GM21723 (cell line): Measurements from ENCODE around the gene COL4A2.
A peak's percentile ranks its signal among the peaks of the same experiment; 100 is the strongest.
"Not testable (repeated sequence)": the region's sequence is repeated elsewhere in the genome, so short reads cannot be mapped to it uniquely, and the experiment has no call there.

Experiments used
- ATAC-seq: cut with Tn5 transposase; IDR thresholded peaks from one replicate; pipeline ENCODE4 v1.9.1; 2021; ENCODE audit warnings: mild to moderate bottlenecking, moderate library complexity; ENCODE audit not compliant: unreplicated experiment

COL4A2 gene

DNA sequence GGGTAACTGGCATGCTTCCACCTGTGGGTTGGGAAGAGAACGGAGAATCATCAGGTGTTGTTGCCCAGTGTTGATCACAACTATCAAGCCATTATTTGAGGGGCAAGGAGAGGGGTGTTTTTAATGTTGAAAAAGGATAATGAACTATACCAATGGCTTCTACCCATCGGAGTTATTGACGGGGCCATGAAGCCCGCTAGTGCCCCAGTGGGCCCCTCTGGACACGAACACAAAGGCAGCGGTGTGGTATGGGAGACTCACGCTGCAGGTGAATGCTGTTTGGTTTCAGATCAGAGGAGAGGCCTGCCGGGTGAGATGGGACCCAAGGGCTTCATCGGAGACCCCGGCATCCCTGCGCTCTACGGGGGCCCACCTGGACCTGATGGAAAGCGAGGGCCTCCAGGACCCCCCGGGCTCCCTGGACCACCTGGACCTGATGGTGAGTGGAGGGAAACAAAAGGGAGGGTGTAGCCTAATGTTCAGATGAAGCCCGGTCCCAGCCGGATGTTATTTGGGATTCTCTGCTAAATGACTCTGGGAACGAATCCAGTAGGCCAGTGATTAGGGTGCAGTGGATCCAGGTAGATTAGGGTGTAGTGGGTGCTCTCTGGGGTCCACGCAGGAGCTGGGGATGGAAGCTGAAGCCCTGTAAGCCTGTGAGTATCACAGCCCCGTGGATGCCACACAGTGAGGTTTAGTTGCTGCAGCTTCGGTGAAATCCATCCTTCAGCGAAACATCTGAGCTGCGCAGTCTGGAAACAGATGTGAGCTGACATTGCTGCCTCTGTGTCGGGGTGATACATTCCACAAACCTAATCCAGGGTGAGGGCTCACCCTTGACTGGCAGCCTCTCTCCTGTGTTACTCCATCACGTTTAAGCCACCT is 143.2 kb downstream of the COL4A2 start:
- no peak for ATAC-seq

DNA sequence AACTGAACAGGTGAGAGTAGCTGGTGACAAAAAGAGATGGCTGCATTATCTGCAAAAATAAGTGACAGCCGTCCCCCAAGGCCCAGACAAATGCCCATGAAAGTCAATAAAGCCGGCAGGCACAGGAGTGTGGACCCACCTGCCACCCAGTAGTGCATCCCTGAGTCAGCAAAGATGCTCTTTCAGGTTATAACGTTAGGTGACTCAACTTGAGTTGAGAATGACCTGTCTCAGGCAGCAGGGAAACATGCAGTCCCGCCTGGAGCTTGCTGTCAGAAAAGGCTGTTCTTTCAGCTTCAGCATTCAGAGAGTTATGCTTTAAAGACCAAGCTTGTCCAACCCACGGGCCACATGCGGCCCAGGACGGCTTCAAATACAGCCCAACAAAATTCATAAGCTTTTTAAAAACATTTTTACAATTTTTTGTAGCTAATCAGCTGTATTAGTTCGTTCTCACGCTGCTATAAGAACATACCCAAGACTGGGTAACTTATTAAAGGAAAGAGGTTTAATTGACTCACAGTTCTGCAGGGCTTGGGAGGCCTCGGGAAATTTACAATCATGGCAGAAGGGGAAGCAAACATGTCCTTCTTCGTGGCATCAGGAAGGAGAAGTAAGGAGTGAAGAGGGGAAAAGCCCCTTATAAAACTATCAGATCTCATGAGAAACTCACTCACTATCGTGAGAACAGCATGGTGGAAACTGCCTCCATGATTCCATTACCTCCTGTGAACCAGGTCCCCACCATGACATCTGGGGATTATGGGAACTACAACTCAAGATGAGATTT is 144.1 kb downstream of the COL4A2 start:
- no peak for ATAC-seq

DNA sequence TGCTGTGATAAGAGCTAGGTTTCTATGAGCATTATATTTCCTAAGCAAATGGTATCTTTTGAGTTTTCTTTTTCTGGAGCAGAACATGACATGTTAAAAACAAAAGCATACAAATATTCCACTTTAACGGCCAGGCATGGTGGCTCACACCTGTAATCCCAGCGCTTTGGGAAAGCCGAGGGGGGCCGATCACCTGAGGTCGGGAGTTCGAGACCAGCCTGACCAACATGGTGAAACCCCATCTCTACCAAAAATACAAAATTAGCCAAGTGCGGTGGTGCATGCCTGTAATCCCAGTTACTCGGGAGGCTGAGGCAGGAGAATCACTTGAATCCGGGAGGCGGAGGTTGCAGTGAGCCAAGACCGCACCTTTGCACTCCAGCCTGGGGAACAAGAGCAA is 146.0 kb downstream of the COL4A2 start:
- not testable (repeated sequence) for ATAC-seq

DNA sequence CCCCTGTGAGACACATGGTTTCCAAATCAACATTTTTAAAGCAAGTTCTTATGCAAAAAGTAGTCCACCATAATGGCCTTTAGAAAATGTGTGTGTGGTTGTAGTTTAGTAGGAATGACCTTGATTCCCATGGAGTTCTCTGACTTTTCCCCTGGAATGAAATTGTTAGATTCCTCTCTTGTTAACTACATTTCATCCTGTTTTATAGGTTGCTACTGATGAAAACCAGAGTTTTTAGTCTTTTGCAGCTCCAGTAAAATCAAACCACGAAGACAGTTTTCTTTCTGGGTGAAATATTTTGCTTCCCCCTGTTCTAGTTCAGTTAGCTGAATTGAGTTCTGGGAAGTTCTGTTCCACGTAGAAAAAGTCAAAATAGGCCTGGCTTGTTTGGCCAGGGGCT is 146.7 kb downstream of the COL4A2 start:
- ATAC-seq, result no peak

DNA sequence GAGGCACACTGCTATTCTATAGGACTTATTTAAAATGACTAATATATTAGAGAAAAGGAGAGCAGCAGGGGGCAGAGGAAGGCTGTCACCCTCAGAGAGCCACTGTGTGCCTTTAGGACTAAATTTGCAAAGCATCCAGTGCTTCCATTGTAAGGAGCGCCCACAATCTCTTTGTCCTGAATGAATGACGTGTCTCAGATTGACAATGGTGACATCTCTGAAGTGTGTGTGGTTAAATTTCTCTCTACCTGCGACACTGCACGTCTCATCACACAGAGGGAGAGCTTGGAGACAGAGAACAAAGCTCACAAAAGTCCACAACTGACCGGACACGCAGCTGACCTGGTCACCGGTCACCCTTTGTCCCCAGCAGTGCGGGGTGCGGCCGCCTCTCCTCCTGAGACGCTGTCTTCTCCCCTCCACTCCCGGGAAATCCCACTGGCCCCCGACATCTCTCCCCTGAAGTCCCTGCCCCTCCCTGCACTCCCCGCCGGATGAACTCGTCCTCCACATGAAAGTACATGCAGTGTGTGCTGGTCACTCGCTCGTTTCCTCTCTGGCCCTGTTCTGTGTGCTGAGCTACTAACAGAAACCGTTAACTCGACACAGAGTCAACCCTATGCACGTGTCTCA is 147.3 kb downstream of the COL4A2 start:
- ATAC-seq, result no peak

DNA sequence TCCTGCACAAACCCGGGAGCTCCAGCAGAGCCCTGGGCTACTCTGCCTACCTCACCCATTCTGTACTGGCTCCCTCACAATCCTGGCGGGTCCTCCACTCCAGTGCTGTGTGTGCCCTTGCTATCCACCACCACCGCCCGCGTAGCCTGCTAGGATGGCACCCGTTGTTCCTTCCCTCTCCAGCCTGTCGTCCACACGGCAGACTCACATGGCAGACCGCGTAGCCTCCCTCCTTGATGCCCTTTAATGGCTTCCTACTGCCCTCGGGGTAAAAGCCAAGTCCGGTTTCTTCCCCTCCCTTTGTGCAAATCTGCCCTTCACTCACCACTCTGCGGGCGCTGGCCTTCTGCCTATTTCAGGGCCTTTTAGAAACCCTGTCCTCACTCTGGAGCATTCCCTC is 147.9 kb downstream of the COL4A2 start:
- ATAC-seq, result no peak

DNA sequence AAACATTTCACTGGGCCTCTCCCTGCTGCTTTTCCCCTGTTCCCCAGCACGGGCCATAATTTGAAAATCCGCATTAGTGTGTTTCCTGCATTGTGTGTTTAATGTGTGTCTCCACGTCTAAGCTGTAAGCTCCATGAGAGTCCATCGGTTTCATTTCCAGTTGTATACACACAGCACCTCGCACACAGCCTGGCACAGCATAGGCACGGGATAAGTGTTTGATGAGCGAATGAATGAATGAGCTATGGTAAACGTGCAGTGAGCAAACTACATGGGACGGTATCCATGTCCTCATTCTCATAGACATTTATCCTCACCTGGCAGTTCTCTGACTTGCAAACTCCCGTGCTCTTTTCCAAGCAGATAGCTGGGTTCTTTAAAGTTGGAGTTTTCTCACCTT is 148.4 kb downstream of the COL4A2 start:
- no peak for ATAC-seq

DNA sequence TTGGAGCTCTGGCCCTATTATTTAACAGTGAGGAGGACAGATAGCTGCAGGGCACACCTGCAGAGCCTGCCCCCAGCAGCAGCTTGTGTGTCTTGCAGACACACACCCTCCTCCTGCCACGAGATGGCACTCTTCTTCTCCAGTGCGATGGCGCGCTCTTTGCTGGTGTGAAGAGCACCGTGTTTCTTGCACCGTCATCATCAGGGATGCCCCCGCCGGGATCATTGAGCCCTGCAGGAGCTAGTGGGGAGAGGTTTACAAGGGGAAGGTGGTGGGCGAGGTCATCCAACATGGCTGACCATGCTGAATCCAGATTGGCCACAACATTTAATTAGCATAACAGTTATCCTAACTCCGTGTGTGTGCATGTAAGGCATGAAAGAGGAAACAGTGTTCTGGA is 148.9 kb downstream of the COL4A2 start:
- ATAC-seq, result peak; percentile 99

DNA sequence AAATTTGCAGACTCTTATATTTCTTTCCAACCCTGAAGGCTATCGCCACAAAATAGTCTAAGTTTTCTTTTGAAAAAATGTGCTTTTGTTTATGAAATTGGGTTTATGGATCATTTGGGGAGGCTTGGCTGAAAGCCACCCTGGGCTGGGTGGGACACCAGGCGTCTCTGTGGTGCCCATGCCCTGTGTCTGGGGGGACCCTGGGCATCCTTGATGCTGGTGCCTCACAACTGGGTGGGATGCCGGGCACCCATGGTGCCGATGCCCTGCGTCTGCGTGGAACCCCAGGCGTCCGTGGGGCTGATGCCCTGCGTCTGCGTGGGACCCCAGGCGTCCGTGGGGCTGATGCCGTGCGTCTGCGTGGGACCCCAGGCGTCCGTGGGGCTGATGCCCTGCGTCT is 149.5 kb downstream of the COL4A2 start:
- ATAC-seq, result no peak

DNA sequence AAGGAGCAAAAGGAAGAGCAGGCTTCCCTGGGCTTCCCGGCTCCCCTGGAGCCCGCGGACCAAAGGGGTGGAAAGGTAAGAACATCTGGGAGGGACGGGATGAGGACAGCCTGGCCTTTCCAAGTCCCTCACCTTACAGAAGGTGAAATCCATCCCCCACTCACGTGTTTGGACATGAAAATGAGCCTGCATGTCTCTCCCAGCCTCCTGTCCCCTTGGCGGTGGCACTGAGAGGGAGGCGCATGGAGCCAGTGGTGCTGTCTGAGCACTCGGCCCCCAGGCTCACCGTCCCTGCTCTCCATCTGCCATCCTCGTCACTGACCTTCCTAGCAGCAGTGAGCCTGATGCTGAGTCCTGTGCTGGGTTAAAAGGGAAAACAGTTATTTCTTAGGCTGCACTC is 150.3 kb downstream of the COL4A2 start:
- ATAC-seq, result no peak

DNA sequence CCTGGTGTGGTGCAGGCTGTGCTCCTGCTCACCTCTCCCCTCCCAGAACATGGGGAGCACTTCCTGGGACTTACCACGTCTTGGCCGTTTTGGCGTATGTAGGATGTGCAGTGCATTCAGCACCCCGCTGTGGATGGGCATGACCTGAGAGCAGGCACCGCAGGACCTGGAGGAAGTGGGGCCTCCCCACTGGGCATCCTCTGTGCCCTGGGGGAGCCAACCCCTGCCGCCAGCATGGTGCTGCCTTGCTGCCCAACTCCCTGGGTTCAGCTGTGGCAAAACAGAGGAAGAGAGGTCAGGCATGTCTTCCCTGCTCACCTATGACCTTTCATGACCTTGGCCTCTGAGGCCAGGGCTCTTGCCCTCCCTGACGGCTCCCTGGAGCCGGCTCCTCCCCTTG is 150.9 kb downstream of the COL4A2 start:
- ATAC-seq, result no peak

DNA sequence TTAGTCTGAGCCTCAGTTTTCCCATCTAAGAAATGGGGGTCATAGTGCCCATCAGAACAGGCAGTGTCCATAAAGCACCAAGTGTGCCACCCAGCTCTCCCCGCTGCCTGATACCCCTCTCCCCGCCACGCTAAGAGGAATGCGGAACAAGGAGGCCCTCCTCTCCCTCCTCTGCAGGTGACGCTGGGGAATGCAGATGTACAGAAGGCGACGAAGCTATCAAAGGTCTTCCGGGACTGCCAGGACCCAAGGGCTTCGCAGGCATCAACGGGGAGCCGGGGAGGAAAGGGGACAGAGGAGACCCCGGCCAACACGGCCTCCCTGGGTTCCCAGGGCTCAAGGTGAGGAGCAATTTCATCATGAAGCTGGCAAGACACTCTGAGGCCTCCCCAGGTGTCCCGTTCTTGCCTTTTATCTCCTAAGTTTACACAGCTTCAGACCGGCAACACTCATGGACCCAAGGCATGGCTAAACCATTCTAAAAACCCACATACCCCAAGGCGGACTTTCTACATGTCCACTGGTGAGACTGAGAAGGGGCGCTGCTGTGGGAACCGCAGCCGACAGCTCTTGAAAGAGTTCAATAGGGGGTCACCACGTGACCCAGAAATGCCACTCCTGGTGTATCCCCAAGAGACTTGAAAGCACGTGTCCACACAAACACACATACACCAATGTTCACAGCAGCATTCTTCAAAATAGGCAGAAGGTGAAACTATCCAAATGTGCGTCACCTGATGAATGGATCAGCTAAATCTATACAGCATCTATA is 151.7 kb downstream of the COL4A2 start:
- no peak for ATAC-seq

DNA sequence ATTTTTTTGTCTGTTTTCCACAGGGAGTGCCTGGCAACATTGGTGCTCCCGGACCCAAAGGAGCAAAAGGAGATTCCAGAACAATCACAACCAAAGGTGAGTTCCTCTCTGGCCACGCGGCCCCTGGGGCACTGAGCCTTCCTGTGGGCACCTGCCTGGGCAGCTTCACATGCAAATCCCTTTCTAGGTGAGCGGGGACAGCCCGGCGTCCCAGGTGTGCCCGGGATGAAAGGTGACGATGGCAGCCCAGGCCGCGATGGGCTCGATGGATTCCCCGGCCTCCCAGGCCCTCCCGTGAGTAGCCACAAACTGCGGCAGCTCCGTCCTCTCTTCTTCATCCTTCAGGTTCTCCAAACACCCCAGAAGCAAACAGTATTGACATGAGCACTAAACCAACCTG is 155.0 kb downstream of the COL4A2 start:
- ATAC-seq, result no peak

DNA sequence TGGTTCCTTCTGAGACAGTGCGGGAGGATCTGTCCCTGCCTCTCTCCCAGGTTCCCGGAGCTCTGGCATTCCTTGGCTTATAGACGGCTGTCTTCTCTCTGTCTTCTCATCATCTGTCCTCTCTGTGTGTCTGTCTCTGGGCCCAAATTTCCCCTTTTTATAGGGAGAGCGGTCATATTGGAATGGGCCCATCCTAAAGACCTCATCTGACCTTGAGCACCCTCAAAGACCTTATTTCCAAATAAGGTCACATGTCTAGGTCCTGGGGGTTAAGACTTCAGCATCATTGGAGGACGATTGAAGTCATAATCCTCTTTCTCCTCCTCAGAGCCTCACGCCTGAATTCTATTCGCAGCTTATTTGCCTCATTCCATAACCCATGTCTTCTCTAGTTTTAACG is 156.1 kb downstream of the COL4A2 start:
- ATAC-seq, result no peak

DNA sequence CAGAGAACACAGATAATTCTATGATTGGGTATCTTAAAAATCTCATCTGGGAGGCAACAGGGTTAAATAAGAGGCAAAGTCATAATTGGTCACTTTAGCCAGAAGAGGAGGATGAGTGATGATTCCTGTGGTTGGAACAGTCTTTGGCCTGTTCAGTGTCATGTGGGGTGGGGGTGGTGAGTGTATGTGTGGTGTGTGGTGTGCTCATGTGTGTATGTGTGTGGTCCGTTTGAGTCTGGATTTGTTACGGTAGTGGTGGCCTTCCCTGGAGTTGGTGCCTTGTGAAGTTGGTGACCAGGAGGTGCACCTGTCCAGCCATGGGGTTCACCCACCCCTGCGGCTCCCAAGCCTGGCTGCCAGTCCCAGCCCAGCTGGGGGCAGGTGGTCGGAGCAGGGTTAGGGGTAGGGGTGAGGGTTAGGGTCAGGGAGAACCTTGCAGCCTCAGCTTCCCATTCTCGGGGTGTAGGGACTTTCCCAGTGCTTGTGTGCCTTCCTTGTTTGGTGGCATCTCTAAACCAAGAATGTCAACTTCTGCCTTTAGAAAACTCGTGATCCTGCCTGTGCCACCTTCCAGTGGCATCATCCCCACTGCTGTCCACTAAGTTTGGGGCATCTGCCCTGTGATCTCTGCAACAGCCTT is 156.9 kb downstream of the COL4A2 start:
- no peak for ATAC-seq

DNA sequence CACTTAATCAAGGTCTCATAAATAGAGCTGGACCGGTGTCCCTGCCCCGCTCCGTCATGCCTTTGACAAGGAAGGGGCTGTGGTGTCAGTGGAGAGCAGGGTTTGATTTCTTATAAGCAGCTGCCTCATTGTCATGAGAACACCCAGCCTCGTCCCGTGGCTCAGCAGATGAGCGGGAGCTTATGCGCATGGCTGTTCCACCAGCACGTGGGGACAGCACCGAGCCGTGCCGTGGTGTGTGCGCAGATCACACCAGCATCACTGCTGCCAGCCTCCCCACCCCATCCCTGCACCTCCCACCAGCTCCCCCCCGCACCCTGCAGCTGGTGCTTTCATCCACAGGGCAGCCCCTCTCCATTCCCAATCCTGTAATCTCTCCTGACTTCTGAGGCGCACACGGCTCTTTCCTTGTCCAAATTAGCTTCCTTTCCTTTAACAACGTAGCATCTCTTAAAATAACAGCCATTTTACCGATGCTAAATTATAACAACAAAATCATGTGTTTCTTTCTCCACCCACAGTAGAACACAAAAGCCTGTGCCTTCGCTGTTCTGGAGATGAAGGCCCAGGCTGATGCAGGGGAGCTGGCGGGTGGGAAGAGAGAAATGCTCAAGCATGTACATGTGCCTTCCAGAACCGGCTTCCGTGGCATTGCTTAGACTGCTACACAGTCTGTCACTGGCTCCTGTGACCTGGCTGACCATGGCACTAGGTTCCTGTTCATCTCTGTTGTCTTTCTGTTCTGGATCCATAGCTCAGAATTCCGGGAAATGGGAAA is 157.7 kb downstream of the COL4A2 start:
- ATAC-seq, result no peak

DNA sequence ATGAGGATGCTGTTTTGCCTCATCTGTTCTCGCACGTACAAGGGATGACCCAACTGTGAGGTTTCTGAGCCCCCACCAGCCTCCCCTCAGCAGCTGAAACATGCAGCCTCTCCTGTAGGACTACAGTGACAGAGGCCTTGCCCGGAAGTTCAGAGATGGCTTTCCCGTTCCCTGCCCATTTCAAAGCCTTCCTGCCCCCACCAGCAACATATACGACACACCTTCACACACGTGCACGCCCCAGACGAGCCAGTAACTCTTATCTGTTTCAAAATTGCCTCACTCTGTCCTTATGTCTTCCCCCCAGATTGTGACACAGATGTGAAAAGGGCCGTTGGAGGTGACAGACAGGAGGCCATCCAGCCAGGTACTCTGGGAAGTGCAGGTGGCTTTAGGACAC is 158.6 kb downstream of the COL4A2 start:
- ATAC-seq, result no peak

DNA sequence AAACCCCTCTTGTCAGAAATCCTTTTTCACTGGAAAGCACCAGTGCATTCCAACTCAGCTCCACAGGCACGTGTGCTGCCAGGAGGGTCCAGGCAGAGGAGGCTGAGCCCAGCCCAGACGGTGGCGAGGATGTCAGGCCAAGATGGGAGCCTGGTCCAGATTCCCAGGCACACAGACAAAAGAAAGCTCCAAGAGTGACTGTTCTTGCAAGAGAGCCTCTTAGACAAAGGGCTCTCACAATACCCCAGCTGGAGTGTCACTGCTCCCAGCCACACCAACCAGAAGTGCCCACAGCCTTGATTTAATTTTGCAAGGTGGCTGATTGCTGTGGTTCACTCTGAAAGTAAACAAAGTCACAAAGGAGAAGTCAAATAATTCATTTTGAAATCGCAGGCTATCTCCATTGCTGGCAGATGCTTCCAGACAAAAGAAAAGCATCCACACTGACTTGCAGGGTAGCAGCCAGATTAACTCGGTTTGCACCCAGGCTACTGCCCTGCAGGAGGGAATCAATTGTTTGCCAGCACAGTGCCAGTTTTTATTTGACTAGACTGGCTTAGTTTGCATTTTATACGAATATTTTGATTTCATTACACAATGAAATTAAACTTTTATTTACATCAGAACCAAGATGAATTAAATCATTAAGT is 159.3 kb downstream of the COL4A2 start:
- no peak for ATAC-seq

DNA sequence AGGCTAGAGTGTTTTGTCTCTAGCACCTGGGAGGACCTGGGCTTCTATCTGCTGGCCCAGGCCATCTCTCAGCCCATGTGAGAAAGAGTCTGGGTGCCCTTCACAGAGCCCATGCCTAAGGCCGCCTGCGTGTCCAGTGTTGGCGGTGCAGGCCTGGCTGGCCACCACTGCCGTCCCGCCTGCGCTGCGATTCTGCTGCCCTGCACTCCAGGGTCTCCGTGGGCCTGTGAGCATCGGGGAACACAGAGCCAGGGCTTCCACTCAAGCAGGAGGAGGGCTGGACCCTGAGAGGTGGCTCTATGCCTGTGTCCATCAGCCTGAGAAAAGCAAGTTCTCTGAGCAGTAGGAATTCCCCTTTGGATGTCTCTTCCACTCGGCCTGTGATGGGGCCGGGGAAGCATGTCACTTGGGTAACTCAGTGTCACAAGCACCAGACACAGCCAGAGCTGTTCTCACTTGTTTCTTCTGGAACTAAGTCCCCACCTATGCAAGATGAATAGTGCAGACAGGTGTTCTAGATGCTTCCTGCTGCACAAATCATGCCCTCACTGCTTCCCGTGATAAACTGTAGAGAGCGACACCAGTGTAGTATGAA is 160.5 kb downstream of the COL4A2 start:
- no peak for ATAC-seq
